Stimulated activated CD8-positive, alpha-beta memory T cell treated with anti-CD3 and anti-CD28 coated beads, Interleukin-15, amount 100 ng/mL, for 1 hour (primary cell): Measurements from ENCODE around the gene GMDS.

ENCODE experiments used
- DNase-seq: peaks from one replicate; pipeline ENCODE4 v3.0.0-alpha.2; 2020; ENCODE audit warnings: low read depth

Gene GMDS

GRCh38 chr6:1987640-1988039 is 257.8 kb downstream of the GMDS start:
- no peak for DNase-seq

DNA sequence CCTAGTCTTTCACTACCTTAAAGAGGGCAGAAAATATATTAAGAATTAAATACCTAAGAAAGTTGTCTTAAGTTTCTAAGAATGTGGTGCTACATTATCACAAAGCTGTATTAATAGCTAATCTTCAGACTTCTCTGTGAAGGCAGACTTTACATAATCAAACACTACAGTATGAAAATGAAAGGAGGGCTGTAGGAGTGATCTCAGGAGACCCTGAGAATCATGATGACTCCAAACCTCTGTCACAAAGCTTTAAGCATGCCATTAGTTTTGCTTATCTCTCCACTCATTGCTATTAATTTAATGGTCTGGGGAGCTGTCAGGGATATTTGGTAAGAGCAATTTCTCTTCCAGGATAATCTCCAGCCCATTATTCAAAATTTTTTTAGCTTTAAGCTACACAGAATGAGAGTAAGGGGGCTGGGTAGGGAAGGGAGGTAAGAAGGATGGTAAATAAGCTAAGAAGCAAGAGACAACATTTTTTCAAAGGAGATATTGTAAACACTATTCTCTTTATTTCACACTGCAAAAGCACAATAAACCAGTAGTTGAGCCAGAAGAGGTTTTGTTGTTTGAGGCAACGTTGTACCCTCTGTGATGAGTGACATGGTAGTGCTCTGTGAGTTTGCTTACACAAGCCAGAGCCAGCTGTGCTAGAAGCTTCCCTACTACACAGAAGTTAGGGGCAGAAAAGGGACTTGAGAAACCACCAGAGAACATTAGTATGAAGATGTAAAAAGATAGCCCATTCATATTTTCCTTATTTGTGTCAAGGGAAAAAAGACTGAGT is 258.8 kb downstream of the GMDS start:
- DNase-seq = no peak

GRCh38 chr6:1984346-1984994 is 260.9 kb downstream of the GMDS start:
- DNase-seq = no peak

DNA sequence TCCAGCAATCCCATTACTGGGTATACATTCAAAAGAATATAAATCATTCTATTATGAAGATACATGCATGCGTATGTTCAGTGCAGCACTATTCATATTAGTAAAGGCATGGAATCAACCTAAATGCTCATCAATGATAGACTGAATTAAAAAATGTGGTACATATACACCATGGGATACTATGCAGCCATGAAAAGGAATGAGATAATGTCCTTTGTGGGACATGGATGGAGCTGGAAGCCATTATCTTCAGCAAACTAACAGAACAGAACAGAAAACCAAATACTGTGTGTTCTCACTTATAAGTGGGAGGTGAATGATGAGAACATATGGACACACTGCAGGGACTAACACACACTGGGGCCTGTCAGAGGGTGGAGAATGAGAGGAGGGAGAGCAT is 261.6 kb downstream of the GMDS start:
- DNase-seq = no peak

- DNase-seq = no peak
Observed at GRCh38 chr6:1972962-1973361, 272.4 kb downstream of the GMDS start.

- no peak for DNase-seq
Observed at GRCh38 chr6:1971612-1972011, 273.8 kb downstream of the GMDS start.

DNA sequence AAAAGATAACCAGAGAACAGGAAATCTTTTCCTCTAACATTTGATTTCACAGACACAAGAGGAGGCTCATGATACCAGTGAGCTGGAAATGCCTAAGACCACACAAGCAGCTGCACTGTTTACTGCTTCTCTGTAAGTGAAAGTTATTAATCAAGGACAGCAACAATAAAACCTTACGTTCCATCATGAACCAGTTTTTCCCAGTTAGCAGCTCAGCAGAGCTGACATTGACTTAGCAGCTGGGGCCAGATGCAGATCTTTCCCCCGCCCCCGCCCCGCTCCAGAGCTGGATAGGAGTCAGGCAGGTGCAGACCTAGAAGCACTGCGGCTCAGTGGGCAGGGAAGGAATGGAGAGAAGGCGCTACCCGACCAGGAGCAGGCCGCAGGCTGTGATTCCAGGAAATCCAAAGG is 275.2 kb downstream of the GMDS start:
- no peak for DNase-seq

DNA sequence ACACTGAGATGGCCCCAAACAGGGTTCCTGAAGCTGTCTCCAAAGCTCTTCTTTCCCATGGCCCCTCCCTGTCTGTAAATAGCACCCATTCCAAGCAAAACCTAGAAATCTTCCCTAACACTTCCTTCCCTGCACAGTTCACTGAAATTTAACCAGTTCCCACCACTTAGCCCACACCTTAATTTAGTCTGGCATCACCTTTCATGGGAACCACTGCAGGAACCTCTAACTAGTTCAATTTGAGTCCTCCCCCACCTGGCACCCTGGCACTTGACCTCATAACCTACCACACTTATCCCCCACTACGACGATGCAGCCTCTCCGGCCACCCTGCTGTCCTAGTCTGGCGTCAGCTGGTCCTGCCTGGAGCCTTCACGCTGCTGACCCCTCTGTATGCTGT is 278.7 kb downstream of the GMDS start:
- no peak for DNase-seq

GRCh38 chr6:1965596-1966224 is 279.7 kb downstream of the GMDS start:
- DNase-seq = no peak

- no peak for DNase-seq
Observed at GRCh38 chr6:1963596-1963995, 281.8 kb downstream of the GMDS start.

GRCh38 chr6:1962201-1962600 is 283.2 kb downstream of the GMDS start:
- no peak for DNase-seq

DNA sequence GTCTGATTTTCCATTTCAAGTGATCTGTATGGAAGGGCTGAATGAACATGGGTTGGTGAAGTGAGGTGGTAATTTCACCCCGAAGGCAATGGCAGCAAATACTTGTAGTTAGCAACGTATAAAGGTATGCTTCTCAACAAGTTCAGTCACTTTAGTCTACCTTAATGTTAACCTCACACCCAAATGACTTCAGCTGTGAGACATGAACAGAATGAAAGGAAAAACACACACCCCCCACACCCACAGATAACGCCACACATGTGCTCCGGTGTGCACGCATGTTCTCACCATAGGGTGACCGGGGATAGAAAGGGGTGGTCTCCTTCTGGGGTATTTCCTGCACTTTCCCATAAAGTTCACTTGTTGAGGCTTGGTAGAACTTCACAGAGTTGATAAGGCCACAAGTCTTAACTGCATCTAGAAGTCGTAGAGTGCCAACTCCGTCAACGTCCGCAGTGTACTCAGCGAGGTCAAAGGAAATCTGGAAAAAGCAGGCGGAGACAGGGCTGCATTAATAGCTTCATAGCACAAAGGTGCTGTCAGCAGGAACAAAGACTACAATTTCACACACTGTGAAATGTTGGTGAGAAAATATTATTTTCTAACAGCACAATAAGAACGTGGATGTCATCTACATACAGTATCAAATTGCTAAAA is 284.8 kb downstream of the GMDS start:
- DNase-seq = no peak

- no peak for DNase-seq
Observed at GRCh38 chr6:1958257-1958656, 287.1 kb downstream of the GMDS start.

- DNase-seq = no peak
Observed at GRCh38 chr6:1957746-1958145, 287.7 kb downstream of the GMDS start.

DNA sequence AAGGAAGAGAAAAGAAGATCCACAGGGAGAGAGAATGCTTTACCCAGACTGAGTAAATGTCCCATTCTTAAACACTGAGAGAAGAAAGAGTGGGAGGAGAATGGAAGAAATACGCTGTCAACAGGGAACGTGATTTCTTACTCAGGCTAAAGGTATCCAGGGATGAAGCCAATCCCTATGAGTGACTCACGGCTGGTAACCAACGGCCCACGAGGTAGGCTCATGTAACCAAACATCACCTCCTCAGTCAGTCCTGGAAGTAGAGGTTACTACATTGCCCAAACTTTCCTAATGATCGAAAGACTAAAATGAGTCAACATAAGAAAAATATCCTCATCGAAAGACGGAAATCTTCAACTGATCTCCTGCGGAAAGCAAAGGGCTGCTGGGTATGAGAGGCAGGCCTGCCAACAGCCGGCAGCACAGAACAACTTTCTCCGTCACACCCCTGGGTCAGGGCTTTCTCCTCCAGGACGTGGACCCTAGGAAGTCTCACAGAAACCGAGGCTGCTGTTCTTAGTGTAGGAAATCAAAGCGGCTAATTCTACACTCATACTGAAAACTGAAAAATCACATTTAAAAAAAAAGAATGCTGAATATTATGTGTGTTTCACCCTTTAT is 292.6 kb downstream of the GMDS start:
- DNase-seq = no peak

DNA sequence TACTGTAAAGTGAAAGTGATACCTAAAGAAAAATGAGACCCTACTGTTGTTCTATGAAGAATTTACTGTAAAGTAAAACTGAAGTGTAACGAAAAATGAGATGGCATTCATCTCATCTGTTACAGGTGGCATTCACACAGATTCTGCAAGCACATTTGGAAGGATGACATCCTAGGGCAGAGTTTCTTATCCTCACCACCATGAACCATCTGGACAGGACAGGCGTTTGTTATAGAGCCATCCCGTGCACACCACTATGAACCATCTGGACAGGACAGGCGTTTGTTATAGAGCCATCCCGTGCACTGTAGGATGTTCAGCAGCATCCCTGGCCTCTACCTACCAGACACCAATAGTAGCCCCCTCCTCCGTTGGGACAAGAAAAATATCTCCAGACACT is 294.8 kb downstream of the GMDS start:
- no peak for DNase-seq

DNA sequence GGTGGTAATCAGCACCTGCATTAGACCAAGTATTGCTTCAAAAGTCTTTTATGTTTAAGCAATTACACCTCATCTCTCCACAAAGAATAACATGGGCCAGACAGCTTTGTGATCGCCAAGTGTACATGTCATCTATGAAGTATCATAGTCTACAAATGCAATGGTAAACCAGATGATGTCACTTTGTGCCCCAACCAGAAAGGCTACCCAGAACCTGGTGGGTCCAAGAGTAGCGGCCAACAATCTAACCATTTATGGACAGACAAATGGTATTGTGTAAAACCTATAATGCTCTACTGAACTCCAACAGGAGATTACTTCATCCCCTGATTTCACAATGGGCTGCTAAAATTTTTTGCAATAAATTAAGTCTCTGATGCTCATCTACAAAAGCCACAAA is 295.9 kb downstream of the GMDS start:
- no peak for DNase-seq

- no peak for DNase-seq
Observed at GRCh38 chr6:1947922-1948321, 297.5 kb downstream of the GMDS start.

DNA sequence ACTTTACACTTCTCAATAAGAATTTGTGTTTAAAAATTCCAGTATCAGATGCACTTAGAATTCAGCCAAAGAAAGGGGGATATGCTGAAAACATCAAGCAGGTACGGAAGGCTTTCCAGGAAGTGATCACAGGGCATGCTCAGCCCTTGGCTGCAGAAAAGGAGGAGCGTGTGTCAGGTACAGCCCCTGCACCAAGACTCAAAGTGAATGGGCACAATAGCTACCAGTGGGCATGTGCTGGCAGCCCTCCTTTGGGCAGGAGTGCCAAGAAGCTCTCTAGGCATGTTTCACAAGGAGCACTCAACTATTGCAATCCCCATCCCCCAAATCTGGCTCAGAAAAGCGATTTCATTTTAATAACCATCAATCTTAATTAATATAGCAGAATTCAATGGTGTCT is 298.8 kb downstream of the GMDS start:
- no peak for DNase-seq

DNA sequence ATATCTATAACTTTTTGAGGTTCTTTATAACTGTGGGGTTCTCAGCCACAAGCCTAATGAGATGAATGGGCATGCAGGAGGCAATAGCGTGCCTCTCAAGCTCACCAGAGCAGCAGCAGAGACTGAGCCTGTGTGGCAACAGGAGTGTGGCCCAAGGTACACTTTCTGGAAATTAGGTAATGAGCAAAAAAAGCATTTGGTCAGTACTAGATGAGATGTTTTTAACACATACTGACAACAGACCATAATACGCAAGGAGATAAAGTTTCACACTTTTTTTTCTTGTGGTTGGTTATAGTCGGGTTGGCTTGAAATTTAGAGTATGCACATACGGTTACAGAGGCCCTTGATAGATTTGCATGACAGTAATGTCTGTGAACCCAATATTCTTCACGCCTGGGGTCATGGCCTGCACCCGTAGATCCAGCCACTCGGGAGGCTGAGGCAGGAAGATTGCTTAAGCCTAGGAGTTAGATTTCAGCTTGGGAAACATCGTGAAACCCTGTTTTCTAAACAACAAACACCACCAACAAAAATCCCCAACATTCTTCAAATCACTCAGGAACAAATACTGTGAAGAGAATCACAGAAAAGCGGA is 300.1 kb downstream of the GMDS start:
- no peak for DNase-seq

- DNase-seq = no peak
Observed at GRCh38 chr6:1942834-1943233, 302.6 kb downstream of the GMDS start.

DNA sequence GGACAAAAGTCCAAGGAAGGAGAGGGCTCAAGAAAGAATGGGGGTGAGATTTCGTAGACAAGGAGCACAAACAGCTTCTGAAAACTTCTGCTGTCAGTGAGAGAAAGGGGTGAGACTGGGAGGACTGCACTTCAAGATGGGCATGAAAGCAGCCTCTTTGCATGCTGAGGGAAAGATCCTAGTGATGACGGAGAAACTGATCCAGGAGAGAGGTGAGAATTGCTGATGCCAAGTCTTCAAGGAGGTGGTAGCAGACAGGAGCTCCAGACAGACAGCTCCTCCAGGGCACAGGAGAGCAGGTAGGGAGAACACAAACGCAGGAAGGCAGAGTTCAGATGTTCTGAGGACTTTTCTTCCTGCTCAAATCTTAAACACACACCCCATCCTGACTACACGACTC is 303.9 kb downstream of the GMDS start:
- no peak for DNase-seq
